ENCODE results near the gene UTF1. TPM values are rescaled to one million over a fixed set of nuclear protein-coding genes. Genes with fewer than 3 reads are reported as not detected.

The UTF1 gene
- total and polyA plus RNA-seq, 9 of the 15 experiments (the other 6 are each of a cell fraction or from before 2014, with no cell fraction given): 0.35 to 0.46 TPM; not detected in 7

GRCh38 chr10:133270204-133270603 lies 40.2 kb downstream of the UTF1 start:
- CTCF ChIA-PET (ENCODE audit: low intra/inter-chr PET ratio): no interaction called here
- TF ChIP-seq STAT6 (CRISPR knock-in tag; IDR thresholded peaks at IDR 0.05) (no peak), ASH1L (IDR thresholded peaks at IDR 0.05; ENCODE audit: borderline replicate concordance, low read depth, partially characterized antibody) (no peak), GTF2A2 (tag; IDR thresholded peaks at IDR 0.05) (no peak), FIP1L1 (IDR thresholded peaks at IDR 0.05; ENCODE audit: low read depth, low read length, poor library complexity, severe bottlenecking) (no peak), REST (IDR thresholded peaks at IDR 0.05; ENCODE audit: borderline replicate concordance) (no peak), REST (CRISPR knock-in tag; IDR thresholded peaks at IDR 0.05; ENCODE audit: low read depth) (no peak)
- BruUV-seq (replicated peaks): no TSS peak

More at GRCh38 chr10:133270204-133270603, 40.2 kb downstream of the UTF1 start:
- no peaks in the 10 kb centered on the region for H3K36me3 ChIP-seq (ENCODE audit: control insufficient read depth, insufficient read depth, low read length)
- intact Hi-C loops (cut with micrococcal nuclease) (no loop called here), in situ Hi-C loops (cut with MboI) (no loop called here)
- 67% methylated on average over 5 of the region's 20 CpGs for WGBS (ENCODE audit: insufficient coverage, low coverage, missing lambda C conversion rate)
- no peak overlapping the region for H2AFZ ChIP-seq (ENCODE audit: low read depth, low read length)
- peaks cover 1 to 86% of the 10 kb centered on the region in 2 experiments; a peak in 4 of 5 replicates for H3K4me1 ChIP-seq (replicated peaks in 1 of 2; ENCODE audit: control insufficient read depth in 2 of 2, insufficient read depth in 2 of 2, low read length in 2 of 2)
- no peaks in the 10 kb centered on the region for H3K9me1 ChIP-seq (ENCODE audit: control insufficient read depth, insufficient read depth, low read length)
- DNase-seq (ENCODE audit: extremely low read depth in 1 of 4, low spot score in 3 of 4): no peak
- H3K27ac ChIP-seq (ENCODE audit: extremely low read depth, low read depth, low read length): no peak overlapping the region
- no peaks in the 10 kb centered on the region for H3K79me2 ChIP-seq (ENCODE audit: control insufficient read depth, insufficient read depth, low read length)
- no peak overlapping the region for H3K4me3 ChIP-seq
- no peak overlapping the region for H3K9ac ChIP-seq (ENCODE audit: insufficient read depth in 1 of 2, low read depth in 2 of 2, low read length in 2 of 2)
- no peaks in the 10 kb centered on the region for H4K20me1 ChIP-seq (replicated peaks; ENCODE audit: control insufficient read depth, insufficient read depth, low read length)
- H3K27me3 ChIP-seq (ENCODE audit: control insufficient read depth in 2 of 2, insufficient read depth in 2 of 2, low read length in 2 of 2): no peaks in the 10 kb centered on the region
- H3K9me3 ChIP-seq (replicated peaks; ENCODE audit: control insufficient read depth, insufficient read depth, low read depth, low read length): no peaks in the 10 kb centered on the region
- H3K4me2 ChIP-seq (ENCODE audit: insufficient read depth, low read length): no peak overlapping the region
- no peak for FAIRE-seq
- POLR2A ChIA-PET: interaction anchor here (0.7 kb wide), 1 partner anchor 29 kb away, joined by 3 read pairs; no protein-coding TSS in a partner anchor
- ATAC-seq: no peak

Data from K562 (cell line).